Eye (tissue), 1 donor: ENCODE data around the gene WDFY2.
"Not testable (repeated sequence)": the region's sequence is repeated elsewhere in the genome, so short reads cannot be mapped to it uniquely, and the experiment has no call there.

Source experiments
- DNase-seq: peaks from one replicate; pipeline ENCODE4 v3.0.0-alpha.2; 2015

The WDFY2 gene

DNA sequence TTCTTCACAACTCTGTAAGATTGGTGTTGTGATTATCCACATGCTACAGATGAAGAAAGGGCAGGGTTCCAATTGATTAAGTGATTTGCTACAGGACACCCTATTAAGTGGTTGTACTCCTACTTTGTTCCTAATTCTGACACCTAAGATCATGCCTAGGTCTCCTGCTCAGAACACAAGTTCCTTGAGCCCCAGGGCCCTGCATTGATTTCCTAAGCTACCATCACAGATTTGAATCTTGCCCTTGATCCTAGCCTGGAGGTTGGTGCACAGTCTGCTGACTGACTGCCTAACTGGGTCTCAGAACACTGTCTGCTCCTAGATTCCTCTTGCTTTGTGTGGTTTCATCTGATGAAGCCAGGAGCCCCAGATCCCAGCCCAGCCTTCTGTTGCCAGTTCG lies 19.6 kb upstream of the WDFY2 start:
- no peak for DNase-seq

- not testable (repeated sequence) for DNase-seq
Observed at GRCh38 chr13:51569001-51569400, 15.3 kb upstream of the WDFY2 start.

DNA sequence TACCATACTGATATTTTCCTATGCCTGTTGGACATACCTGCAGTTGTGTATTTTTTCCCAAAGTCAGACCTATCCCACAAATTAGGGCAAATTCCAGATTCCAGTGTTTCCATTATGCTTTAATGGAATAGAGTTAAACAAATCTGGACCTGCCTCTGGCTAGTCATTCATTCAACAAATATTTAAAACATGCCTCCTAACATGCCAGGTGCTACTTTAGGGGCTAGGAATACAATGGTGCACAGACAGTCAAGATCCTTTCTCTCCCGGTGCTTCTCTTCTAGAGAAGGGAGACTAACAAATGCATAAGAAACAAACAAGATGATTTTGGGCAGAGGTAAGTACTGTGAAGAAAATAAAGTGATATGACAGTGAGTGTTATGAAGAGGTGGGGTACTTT lies 7.5 kb upstream of the WDFY2 start:
- DNase-seq: no peak

DNA sequence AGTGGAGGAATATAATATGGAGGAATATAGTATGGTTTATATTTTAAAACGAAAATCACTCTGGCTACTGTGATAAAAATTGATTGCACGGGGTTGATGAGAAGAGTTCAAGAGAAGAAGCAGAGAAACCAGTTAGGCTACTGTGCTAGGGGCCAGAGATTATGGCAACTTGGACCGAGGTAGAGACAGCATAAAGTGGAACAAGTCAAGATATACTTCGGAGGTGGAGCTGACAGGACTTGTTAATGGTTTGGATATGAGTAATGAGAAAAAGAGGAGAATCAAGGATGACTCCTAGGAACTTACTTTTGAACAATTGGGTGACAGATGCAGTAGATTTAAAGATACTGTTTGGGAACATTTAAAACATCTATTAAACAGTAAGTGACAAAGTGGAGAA lies 6.6 kb upstream of the WDFY2 start:
- no peak for DNase-seq

- no peak for DNase-seq
Observed at GRCh38 chr13:51579676-51580075, 4.6 kb upstream of the WDFY2 start.

DNA sequence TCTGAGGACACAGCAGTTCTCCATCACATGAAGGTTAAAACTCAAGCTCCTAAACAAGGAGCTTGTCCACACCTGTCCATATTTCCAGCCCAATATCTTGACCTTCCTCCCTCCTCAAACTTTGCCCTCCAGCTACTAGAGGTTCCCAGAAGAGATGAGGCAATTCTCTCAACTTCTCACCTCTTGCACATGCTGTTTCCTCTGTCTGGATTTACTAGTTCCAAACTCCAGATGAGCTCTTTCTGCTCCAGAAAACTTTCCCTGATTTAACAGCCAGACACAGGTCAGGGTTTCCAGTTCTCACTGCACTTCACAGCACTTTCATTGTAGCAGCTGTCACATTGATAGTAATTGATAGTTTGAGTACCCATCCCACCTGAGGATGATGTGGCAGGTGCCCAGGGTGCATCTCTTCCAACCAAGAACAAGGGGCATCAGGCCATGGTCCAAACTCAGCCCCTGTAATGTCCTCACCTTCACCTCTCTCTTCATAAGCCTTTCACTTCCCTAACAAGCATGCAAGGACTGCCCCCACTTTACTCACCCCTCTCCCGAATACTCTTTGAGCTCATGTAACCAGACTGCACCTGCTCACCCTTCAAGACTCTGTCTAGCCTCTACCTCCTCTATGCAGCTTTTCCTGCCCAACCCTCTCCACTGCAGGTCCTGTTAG lies 3.0 kb upstream of the WDFY2 start:
- DNase-seq: no peak

- DNase-seq: no peak
Observed at GRCh38 chr13:51583469-51583874, 790 bp upstream of the WDFY2 start.

DNA sequence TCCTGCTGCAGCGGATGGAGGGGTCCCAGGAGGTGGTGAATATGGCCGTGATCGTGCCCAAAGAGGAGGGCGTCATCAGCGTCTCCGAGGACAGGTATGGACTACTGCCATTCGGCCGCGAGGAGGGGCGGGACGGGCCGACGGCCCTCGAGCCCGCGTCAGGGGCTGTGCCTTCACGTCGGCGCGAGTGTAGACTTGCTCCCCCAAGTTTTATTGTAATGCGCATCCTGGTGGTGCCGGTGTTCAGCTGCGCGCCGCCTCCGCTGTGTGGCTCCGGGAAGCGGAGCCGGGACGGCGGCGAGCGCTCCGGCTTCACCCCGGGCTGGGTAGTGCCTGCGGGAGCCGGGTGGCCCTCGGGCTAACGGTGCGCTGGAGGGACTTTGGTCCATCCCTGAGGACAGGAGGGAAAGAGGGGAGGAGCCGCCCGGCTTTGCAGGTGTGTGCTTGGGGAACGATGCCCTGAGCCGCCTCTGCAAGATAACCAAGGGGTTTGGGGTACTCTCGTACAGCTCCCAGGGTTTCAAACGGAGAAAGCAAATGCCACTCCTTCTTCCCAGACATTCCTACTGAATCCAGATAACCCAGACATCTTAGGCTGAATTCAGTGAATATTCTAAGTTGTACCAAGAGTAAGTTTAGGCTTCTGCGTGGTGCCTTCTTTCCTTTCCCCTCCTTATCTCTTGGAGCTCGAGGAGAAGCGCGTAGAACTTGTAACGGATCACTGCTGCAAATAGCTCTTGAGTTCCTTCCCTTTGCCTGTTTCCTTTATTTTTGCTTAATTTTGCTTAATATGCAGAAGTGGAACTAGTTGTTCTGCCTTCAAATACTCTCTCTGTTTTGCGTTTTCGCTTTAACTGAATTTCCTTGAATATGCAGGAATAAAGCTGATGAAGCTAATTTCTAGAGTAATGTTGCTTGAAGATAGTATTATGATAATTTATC lies 740 bp downstream of the WDFY2 start:
- no peak for DNase-seq

DNA sequence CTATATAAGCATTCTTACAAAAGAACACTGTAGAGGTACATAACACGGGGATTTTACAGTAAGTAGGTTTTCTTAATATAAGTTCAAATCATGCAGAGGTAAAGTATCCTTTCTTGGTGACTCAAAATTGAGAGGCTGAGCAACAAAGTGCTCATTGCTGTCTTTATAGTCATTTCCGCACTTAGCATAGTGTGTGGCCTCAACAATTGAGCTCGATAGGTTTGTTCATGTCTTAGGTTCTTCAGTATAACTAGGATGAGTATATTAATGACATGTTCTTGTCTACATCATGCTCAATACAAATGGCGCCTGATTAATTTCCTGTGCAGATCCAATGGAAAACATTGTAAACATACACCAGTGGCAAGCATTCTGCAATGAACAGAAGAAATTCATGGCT lies 1.4 kb downstream of the WDFY2 start:
- DNase-seq: peak; percentile 27

GRCh38 chr13:51587372-51587771 lies 3.1 kb downstream of the WDFY2 start:
- DNase-seq: no peak

GRCh38 chr13:51588406-51588949 lies 4.2 kb downstream of the WDFY2 start:
- DNase-seq: no peak

DNA sequence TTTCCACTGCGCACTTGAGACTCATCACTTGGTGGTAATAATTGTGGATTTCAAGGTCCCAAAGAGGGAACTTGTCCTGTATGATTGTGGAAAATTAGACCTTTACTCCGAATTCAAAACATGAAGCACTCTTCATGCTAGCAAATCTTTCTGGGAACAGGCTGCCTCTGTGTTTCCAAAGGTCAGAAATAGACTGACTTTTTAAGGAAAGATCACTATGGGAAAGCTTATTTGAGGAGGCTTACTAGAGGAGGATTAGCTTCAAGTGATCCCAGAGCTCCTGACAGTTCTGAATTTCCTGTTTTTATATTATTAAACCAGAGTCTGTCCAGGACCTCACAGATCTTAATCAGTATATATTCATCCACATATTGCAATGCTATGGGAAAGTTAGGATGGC lies 5.5 kb downstream of the WDFY2 start:
- no peak for DNase-seq

DNA sequence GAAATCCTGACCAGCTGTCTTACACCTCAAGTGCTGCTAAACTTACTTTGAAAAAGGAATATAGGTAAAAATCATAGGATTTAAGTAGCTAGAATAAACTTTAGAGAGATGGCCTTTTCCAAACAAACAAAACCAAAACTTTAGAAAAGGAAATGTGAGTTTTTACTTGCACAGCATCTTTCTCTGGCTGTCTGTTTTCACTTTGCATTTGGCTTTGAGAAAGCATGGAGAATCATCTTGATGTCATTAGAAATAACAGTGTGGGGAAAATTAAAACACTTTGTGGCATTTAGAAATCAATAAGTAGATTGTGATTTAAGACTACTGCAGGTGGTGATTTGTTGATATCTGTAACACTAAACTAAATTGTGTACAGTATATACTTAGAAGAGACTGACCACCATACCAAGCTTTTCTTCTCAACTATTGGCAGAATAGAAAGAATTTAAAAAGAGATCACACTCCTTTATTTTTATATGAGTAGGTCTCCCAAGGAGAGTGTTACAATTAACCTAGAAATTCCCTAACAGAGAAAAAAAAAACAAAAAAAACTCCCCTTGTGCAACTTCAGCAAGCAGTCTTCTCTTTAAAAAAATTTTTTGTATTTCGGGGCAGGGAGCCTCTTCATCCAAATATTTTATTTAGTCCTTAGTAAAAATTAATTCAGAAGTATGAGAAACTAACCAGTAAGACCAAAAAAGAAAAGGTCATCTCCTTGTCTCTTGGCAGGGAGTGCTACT lies 6.1 kb downstream of the WDFY2 start:
- peak; percentile 17 for DNase-seq

DNA sequence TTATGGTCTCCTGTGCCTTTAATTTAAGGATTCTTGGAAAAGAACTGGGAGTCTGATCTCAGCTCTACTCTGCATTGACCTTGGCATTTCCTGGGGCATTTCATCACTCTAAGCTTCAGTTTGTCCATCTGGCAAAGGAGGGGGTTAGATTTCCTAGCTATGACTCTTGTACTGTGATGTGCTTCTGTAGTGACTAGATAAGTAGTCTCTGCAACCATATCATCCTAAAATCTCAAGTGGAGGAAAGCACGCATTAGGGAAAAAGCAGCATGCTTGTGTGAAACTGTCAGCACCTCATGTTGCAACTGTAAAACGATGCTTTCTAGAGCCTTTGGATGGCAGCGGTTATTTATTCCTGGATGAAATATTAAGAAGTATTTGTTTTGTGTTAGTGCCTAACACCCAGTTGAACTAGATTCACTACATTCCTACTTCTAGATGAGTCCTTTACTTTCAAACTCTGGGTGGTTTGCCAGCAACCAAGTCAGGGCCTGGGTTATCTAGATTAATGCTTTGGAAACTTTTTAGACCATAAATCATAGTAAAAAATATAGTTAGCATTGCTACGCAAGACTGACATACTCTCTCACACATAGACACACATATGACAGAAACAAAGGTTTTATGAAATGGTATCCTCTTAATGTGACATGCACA lies 6.8 kb downstream of the WDFY2 start:
- DNase-seq: peak; percentile 33

DNA sequence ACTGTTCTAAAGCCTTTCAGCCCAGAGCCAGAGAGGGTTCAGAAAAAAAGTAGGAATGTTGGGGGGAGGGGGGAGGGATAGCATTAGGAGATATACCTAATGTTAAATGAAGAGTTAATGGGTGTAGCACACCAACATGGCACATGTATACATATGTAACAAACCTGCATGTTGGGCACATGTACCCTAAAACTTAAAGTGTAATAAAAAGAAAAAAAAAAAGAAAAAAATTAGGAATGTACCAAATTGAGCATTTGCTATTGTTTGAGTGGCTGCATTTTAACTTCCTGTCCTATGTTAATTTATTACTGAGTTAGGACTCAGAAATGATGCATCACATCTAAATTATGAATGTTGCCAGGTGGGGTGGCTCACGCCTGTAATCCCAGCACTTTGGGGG lies 7.7 kb downstream of the WDFY2 start:
- DNase-seq: not testable (repeated sequence)

- no peak for DNase-seq
Observed at GRCh38 chr13:51594432-51594831, 10.2 kb downstream of the WDFY2 start.

DNA sequence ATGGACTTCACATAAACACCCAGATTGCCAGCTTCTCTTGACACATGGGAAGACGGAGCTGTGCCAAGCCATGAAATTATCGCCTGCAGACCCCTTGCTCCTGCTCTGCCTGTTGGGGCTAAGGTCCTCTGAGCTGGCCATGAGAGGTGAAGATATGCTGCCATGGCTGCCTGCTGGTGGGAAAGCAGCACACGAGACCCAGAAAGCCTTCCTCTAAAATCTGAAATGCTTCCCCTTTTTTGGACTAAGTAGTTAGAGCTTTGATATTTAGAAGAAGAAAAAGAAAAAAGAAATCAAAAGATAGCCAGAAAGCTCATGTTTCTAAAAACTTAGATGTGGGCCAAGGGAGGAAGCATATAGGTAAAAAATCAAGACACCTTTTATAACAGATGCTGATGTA lies 11.2 kb downstream of the WDFY2 start:
- no peak for DNase-seq

DNA sequence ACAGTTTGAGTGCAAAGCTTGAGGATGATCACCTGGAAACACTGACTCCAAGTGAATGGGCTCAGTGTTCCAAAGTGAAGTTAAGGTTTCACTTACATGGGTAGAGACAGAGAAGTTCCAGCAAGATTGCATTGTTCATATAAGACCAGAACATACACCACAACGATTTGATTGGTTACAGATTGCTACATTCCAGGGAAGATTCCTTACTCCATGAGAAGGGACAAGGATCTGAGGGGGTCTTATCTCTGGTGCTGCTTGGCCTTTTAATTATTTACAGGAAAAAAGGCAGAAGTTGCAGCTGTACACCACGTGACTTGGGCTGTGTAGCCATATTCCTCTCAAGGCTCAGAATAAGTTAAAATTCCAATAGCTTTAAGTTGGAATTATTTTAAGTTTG lies 12.3 kb downstream of the WDFY2 start:
- DNase-seq: no peak

- DNase-seq: no peak
Observed at GRCh38 chr13:51599444-51600176, 15.3 kb downstream of the WDFY2 start.

DNA sequence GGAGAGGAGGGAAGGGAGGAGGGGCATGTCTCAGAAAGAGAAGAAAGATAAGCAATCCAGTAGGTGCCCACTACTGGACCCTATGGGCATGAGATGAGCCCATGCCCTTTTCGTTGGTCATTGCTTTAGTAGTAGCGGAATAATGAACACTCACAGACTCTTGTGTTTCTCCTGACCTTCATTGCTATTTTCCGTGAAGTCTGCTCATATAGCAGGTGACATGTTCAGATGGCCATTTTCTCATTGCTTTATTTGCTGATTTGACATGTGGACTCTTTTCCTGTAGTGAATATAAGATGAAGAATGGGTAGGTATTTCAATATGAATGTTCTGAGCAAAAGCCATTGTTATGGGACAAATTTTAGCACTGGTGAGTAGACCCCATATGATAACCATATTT lies 16.4 kb downstream of the WDFY2 start:
- no peak for DNase-seq

- peak; percentile 63 for DNase-seq
Observed at GRCh38 chr13:51601601-51602565, 17.6 kb downstream of the WDFY2 start.
